Stimulated activated CD8-positive, alpha-beta memory T cell treated with anti-CD3 and anti-CD28 coated beads, Interleukin-7, amount 100 ng/mL, for 48 hours (primary cell): Measurements from ENCODE around the gene CNIH2.
"Not testable (repeated sequence)": the region's sequence is repeated elsewhere in the genome, so short reads cannot be mapped to it uniquely, and the experiment has no call there.

Experiments
- DNase-seq, 2 donors: peaks; one replicate each; pipeline ENCODE4 v3.0.0-alpha.2; 2020; ENCODE audit warnings: low read depth in 1 of 2; ENCODE audit errors: extremely low read depth in 1 of 2

CNIH2 gene

GRCh38 chr11:66313321-66314185 lies 35.6 kb downstream of the CNIH2 start:
- DNase-seq, result no peak

GRCh38 chr11:66314186-66314501 lies 36.2 kb downstream of the CNIH2 start:
- DNase-seq, result no peak

- no peak for DNase-seq
These were observed 36.9 kb downstream of the CNIH2 start for GRCh38 chr11:66314561-66315497.

GRCh38 chr11:66315498-66315885 lies 37.5 kb downstream of the CNIH2 start:
- no peak for DNase-seq

GRCh38 chr11:66315921-66316811 lies 38.2 kb downstream of the CNIH2 start:
- no peak for DNase-seq

GRCh38 chr11:66316849-66317251 lies 38.9 kb downstream of the CNIH2 start, which contains the start of gene CD248:
CD248 (minus strand) TSS chr11:66317044; CDS start chr11:66317027, 17 bp downstream.
- DNase-seq, result no peak

GRCh38 chr11:66317322-66317722 lies 39.3 kb downstream of the CNIH2 start:
- DNase-seq, result no peak

- DNase-seq, result peak in 1 of 2 donors; percentile 69
These were observed 40.0 kb downstream of the CNIH2 start for GRCh38 chr11:66317723-66318599.

GRCh38 chr11:66318600-66318970 lies 40.6 kb downstream of the CNIH2 start:
- DNase-seq, result no peak

- not testable (repeated sequence) for DNase-seq
These were observed 42.3 kb downstream of the CNIH2 start for GRCh38 chr11:66320289-66320688.

GRCh38 chr11:66320748-66321147 lies 42.8 kb downstream of the CNIH2 start:
- DNase-seq, result not testable (repeated sequence)

- no peak for DNase-seq
These were observed 43.6 kb downstream of the CNIH2 start for GRCh38 chr11:66321606-66322005.

GRCh38 chr11:66322732-66323427 lies 44.9 kb downstream of the CNIH2 start:
- no peak for DNase-seq

GRCh38 chr11:66323684-66324083 lies 45.7 kb downstream of the CNIH2 start:
- no peak for DNase-seq

- no peak for DNase-seq
These were observed 46.7 kb downstream of the CNIH2 start for GRCh38 chr11:66324664-66325063.

- no peak for DNase-seq
These were observed 47.3 kb downstream of the CNIH2 start for GRCh38 chr11:66325263-66325671.

- no peak for DNase-seq
These were observed 48.5 kb downstream of the CNIH2 start for GRCh38 chr11:66326261-66327111.
